HS-27A (cell line): Measurements from ENCODE around the gene OR51A4.
"Not testable (repeated sequence)": the region's sequence is repeated elsewhere in the genome, so short reads cannot be mapped to it uniquely, and the experiment has no call there.

Source experiments
- DNase-seq: peaks from one replicate; pipeline ENCODE4 v3.0.0-alpha.2; 2012; ENCODE audit warnings: low read depth, missing footprints

The OR51A4 gene

GRCh38 chr11:4947505-4947904 is at the start of gene OR51A4:
Gene OR51A4, minus strand, starts transcription at chr11:4947605. Its CDS starts 505 bp downstream, at chr11:4947100.
- no peak for DNase-seq

GRCh38 chr11:4994551-4994950 is 47.1 kb upstream of the OR51A4 start, which contains the start of gene OR51L1:
Gene OR51L1, plus strand, starts transcription at chr11:4994851. Its CDS starts 4,132 bp downstream, at chr11:4998983.
- no peak for DNase-seq

GRCh38 chr11:4991060-4991459 is 43.7 kb upstream of the OR51A4 start:
- no peak for DNase-seq

GRCh38 chr11:4983841-4984240 is 36.4 kb upstream of the OR51A4 start:
- DNase-seq = no peak

GRCh38 chr11:4982678-4983077 is 35.3 kb upstream of the OR51A4 start:
- no peak for DNase-seq

GRCh38 chr11:4979036-4979435 is 31.6 kb upstream of the OR51A4 start:
- no peak for DNase-seq

- DNase-seq = no peak
Observed at GRCh38 chr11:4975436-4975835, 28.0 kb upstream of the OR51A4 start.

GRCh38 chr11:4962816-4963215 is 15.4 kb upstream of the OR51A4 start:
- DNase-seq = no peak

GRCh38 chr11:4960877-4961276 is 13.5 kb upstream of the OR51A4 start:
- no peak for DNase-seq

- no peak for DNase-seq
Observed at GRCh38 chr11:4957396-4957795, 10.0 kb upstream of the OR51A4 start.

GRCh38 chr11:4955613-4956012 is 8.2 kb upstream of the OR51A4 start, which contains the start of gene OR51A2:
Gene OR51A2, minus strand, starts transcription at chr11:4955713. Its CDS starts 0 bp downstream, at chr11:4955713.
- not testable (repeated sequence) for DNase-seq

- no peak for DNase-seq
Observed at GRCh38 chr11:4936745-4937144, 10.7 kb downstream of the OR51A4 start.

- DNase-seq = no peak
Observed at GRCh38 chr11:4932751-4933150, 14.7 kb downstream of the OR51A4 start.

GRCh38 chr11:4926608-4927007 is 20.8 kb downstream of the OR51A4 start:
- DNase-seq = no peak

- no peak for DNase-seq
Observed at GRCh38 chr11:4924239-4924638, 23.2 kb downstream of the OR51A4 start, which contains the start of gene OR51G1. Gene OR51G1, minus strand, starts transcription at chr11:4924339. Its CDS starts 0 bp downstream, at chr11:4924339.

- no peak for DNase-seq
Observed at GRCh38 chr11:4922304-4922703, 25.1 kb downstream of the OR51A4 start.

- DNase-seq = no peak
Observed at GRCh38 chr11:4921796-4922195, 25.6 kb downstream of the OR51A4 start.

GRCh38 chr11:4919250-4919649 is 28.2 kb downstream of the OR51A4 start, which contains the start of gene OR51G2:
Gene OR51G2, minus strand, starts transcription at chr11:4919350. Its CDS starts 3,687 bp downstream, at chr11:4915663.
- no peak for DNase-seq

- no peak for DNase-seq
Observed at GRCh38 chr11:4916581-4916980, 30.8 kb downstream of the OR51A4 start.

GRCh38 chr11:4903484-4903883 is 43.9 kb downstream of the OR51A4 start, which contains the start of gene OR51A7:
Gene OR51A7, plus strand, starts transcription at chr11:4903783. Its CDS starts 3,587 bp downstream, at chr11:4907370.
- no peak for DNase-seq
